C4-2B (cell line): Measurements from ENCODE around the gene MNT.

Experiments
- ZFX ChIP-seq: fragments of 450-650 bp; IDR thresholded peaks from 2 replicates; pipeline ENCODE4 v1.6.1; 2017
- TF ChIP-seq, protein P1 (sequence below): fragments of 450-650 bp; conservative IDR thresholded peaks from 2 replicates; pipeline ENCODE4 v1.5.1; 2017; ENCODE audit warnings: mild to moderate bottlenecking

DNA sequence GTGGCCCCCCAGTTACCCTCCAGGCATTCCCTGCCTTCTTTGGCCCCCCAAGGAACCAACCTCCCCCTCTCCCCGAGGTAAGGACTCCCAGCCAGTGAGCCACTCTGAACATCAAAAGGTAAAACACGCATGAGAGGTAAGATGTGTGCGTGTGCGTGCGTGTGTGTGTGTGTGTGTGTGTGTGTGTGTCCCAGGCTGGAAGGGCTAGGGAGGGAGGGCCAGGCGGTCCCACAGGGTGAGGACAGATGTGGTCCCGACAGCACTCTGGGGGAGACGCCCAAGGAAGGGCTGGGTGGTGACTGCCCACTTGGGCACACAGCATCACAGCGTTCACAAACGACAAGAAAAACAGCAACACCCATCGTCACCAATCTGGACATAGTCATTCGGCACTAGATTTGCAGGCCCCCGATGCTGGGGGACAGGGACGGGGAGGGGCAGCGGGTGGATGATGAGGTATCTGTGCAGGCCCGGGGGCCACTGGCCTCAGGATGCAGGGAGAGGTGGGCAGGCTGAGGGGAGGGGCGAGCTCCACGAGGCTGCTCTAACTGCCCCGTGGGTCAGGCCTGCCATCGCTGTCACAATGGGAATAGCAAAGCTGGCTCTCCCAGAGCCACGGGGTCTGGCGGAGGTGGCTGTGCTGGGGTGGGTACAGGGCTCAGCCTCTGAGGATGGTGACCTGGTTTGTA lies 16.3 kb downstream of the MNT start:
- TF ChIP-seq, protein P1, sequence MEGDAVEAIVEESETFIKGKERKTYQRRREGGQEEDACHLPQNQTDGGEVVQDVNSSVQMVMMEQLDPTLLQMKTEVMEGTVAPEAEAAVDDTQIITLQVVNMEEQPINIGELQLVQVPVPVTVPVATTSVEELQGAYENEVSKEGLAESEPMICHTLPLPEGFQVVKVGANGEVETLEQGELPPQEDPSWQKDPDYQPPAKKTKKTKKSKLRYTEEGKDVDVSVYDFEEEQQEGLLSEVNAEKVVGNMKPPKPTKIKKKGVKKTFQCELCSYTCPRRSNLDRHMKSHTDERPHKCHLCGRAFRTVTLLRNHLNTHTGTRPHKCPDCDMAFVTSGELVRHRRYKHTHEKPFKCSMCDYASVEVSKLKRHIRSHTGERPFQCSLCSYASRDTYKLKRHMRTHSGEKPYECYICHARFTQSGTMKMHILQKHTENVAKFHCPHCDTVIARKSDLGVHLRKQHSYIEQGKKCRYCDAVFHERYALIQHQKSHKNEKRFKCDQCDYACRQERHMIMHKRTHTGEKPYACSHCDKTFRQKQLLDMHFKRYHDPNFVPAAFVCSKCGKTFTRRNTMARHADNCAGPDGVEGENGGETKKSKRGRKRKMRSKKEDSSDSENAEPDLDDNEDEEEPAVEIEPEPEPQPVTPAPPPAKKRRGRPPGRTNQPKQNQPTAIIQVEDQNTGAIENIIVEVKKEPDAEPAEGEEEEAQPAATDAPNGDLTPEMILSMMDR: no peak
- TF ChIP-seq ZFX: no peak
